ENCODE measurements around the gene MAN1B1. TPM values are rescaled to one million over a fixed set of nuclear protein-coding genes. Genes with fewer than 3 reads are reported as not detected.

The MAN1B1 gene
- total and polyA plus RNA-seq, 2 of the 4 experiments (the other 2 are of a cell fraction): 28.7 to 55.1 TPM

DNA sequence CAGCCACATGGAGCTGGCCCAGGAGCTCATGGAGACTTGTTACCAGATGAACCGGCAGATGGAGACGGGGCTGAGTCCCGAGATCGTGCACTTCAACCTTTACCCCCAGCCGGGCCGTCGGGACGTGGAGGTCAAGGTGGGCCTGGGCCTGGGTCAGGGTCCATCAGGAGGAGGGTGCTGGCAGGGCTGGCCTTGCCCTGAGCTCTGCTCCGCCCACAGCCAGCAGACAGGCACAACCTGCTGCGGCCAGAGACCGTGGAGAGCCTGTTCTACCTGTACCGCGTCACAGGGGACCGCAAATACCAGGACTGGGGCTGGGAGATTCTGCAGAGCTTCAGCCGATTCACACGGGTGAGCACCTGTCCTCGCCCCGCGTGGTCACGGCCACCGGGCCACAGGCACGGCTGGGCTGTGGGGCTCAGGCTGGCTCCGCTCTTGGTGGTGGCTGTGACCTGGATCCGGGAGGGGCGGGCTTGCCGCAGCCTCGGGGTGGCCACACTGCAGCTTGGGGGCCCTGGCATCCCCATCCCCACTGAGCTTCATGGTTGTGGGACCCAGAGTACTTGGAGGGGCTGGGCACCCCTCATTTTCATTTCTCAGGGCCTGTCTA is 20.6 kb downstream of the MAN1B1 start:
- Histone ChIP-seq H3K4me3 (ENCODE audit: insufficient read depth, low read depth, low read length) (no peak overlapping the region), H3K9me1 (ENCODE audit: insufficient read depth, low read length) (no peaks in the 10 kb centered on the region; the same call in 1 of the 2 replicates), H3K79me1 (ENCODE audit: low read depth in 1 of 2, low read length in 2 of 2) (peaks cover 0 to 15% of the 10 kb centered on the region in 2 experiments; a peak in 2 of 4 replicates), H4K8ac (ENCODE audit: low read depth in 2 of 2, low read length in 2 of 2) (no peak overlapping the region), H3K36me3 (ENCODE audit: control insufficient read depth, insufficient read depth, low read length) (peaks cover 77% of the 10 kb centered on the region), H2BK120ac (ENCODE audit: low read depth, low read length) (no peak overlapping the region), H3K27ac (ENCODE audit: insufficient read depth, low read length) (no peak overlapping the region), H2BK20ac (ENCODE audit: low read depth, low read length) (no peak overlapping the region), H2AK5ac (ENCODE audit: low read depth, low read length) (no peak overlapping the region), H3K4me1 (ENCODE audit: control insufficient read depth, insufficient read depth, low read length) (no peaks in the 10 kb centered on the region), H2BK5ac (ENCODE audit: low read depth, low read length, poor library complexity, severe bottlenecking) (no peak overlapping the region), H3K23ac (ENCODE audit: low read depth, low read length) (no peak overlapping the region), H3K4ac (ENCODE audit: low read depth, low read length) (no peak overlapping the region), H3K9me3 (ENCODE audit: control insufficient read depth, insufficient read depth, low read length) (no peaks in the 10 kb centered on the region; the same call in 1 of the 2 replicates), H2AK9ac (replicated peaks; ENCODE audit: low read depth, low read length, poor library complexity) (no peak overlapping the region), H3K18ac (ENCODE audit: low read depth, low read length) (no peak overlapping the region), H3K14ac (replicated peaks; ENCODE audit: low read depth, low read length) (no peak overlapping the region), H3K9ac (ENCODE audit: low read depth, low read length) (no peak overlapping the region), H2BK15ac (ENCODE audit: low read depth, low read length) (no peak overlapping the region), H3K56ac (ENCODE audit: extremely low read depth, insufficient read depth, low read length) (no peak overlapping the region), H3K27me3 (ENCODE audit: control insufficient read depth, insufficient read depth, low read length) (no peaks in the 10 kb centered on the region), H4K91ac (ENCODE audit: insufficient read depth, low read depth, low read length) (no peak overlapping the region), H3K4me2 (ENCODE audit: low read depth, low read length) (no peak overlapping the region), H2AFZ (replicated peaks; ENCODE audit: low read length, poor library complexity) (no peak overlapping the region), H4K20me1 (ENCODE audit: insufficient read depth, low read length) (peaks cover 5% of the 10 kb centered on the region; the same call in 1 of the 2 replicates), H4K5ac (ENCODE audit: low read depth, low read length) (no peak overlapping the region)
- dilution Hi-C loops (cut with HindIII; ENCODE audit: low sequenced_read_pairs, unreplicated experiment): no loop called here
- intact Hi-C loops (cut with micrococcal nuclease): no loop called here
- ChIA-PET POLR2A (ENCODE audit: unreplicated experiment) (no interaction called here), CTCF (no interaction called here)
- WGBS, 2 experiments (ENCODE audit: extremely low coverage in 2 of 2, insufficient read length in 1 of 2): 98% methylated on average over 8 of the region's 27 CpGs; no CpG with 5 or more reads in 1 of the 2 experiments
- no TSS peak for BruUV-seq (replicated peaks)
- TF ChIP-seq FOS (IDR thresholded peaks at IDR 0.05; ENCODE audit: low read depth, low read length): no peak
- TF ChIP-seq BHLHE40 (IDR thresholded peaks at IDR 0.05; ENCODE audit: low read depth, low read length): no peak
- TF ChIP-seq RCOR1 (IDR thresholded peaks at IDR 0.05; ENCODE audit: insufficient replicate concordance, low read length): no peak
- no peak for TF ChIP-seq RAD21 (IDR thresholded peaks at IDR 0.05; ENCODE audit: low read length)
- no peak for TF ChIP-seq CHD1 (IDR thresholded peaks at IDR 0.05; ENCODE audit: low read depth, low read length)
- TF ChIP-seq MAFK (IDR thresholded peaks at IDR 0.05; ENCODE audit: low read depth, low read length): no peak
- no peak for TF ChIP-seq NFE2L2 (IDR thresholded peaks at IDR 0.05; ENCODE audit: low read depth, low read length)
- no peak for TF ChIP-seq RFX5 (IDR thresholded peaks at IDR 0.05; ENCODE audit: low read depth, low read length)
- TF ChIP-seq MAZ (IDR thresholded peaks at IDR 0.05; ENCODE audit: borderline replicate concordance, low read depth, low read length): no peak
- TF ChIP-seq, protein P1, sequence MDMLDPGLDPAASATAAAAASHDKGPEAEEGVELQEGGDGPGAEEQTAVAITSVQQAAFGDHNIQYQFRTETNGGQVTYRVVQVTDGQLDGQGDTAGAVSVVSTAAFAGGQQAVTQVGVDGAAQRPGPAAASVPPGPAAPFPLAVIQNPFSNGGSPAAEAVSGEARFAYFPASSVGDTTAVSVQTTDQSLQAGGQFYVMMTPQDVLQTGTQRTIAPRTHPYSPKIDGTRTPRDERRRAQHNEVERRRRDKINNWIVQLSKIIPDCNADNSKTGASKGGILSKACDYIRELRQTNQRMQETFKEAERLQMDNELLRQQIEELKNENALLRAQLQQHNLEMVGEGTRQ (IDR thresholded peaks at IDR 0.05; ENCODE audit: low read depth, low read length): no peak
- no peak for TF ChIP-seq CEBPB (IDR thresholded peaks at IDR 0.05; ENCODE audit: low read depth, low read length)
- TF ChIP-seq, protein P2, sequence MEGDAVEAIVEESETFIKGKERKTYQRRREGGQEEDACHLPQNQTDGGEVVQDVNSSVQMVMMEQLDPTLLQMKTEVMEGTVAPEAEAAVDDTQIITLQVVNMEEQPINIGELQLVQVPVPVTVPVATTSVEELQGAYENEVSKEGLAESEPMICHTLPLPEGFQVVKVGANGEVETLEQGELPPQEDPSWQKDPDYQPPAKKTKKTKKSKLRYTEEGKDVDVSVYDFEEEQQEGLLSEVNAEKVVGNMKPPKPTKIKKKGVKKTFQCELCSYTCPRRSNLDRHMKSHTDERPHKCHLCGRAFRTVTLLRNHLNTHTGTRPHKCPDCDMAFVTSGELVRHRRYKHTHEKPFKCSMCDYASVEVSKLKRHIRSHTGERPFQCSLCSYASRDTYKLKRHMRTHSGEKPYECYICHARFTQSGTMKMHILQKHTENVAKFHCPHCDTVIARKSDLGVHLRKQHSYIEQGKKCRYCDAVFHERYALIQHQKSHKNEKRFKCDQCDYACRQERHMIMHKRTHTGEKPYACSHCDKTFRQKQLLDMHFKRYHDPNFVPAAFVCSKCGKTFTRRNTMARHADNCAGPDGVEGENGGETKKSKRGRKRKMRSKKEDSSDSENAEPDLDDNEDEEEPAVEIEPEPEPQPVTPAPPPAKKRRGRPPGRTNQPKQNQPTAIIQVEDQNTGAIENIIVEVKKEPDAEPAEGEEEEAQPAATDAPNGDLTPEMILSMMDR (conservative IDR thresholded peaks at IDR 0.05; ENCODE audit: low read depth, low read length): no peak
- TF ChIP-seq POLR2A (IDR thresholded peaks at IDR 0.05; ENCODE audit: low read depth, low read length): no peak
- TF ChIP-seq, protein P3, sequence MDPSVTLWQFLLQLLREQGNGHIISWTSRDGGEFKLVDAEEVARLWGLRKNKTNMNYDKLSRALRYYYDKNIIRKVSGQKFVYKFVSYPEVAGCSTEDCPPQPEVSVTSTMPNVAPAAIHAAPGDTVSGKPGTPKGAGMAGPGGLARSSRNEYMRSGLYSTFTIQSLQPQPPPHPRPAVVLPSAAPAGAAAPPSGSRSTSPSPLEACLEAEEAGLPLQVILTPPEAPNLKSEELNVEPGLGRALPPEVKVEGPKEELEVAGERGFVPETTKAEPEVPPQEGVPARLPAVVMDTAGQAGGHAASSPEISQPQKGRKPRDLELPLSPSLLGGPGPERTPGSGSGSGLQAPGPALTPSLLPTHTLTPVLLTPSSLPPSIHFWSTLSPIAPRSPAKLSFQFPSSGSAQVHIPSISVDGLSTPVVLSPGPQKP (IDR thresholded peaks at IDR 0.05; ENCODE audit: borderline replicate concordance, low read depth, low read length): no peak
- no peak for TF ChIP-seq SMC3 (IDR thresholded peaks at IDR 0.05; ENCODE audit: low read depth, low read length)
- in situ Hi-C loops (cut with MboI; ENCODE audit: low sequenced_read_pairs): no loop called here
- ATAC-seq (ENCODE audit: low read depth): no peak
- no peak for DNase-seq
